Measurements from ENCODE around the gene TMEM37.
"Not testable (repeated sequence)": the region's sequence is repeated elsewhere in the genome, so short reads cannot be mapped to it uniquely, and the experiment has no call there.

Gene TMEM37

GRCh38 chr2:119389615-119390306 lies 41.9 kb upstream of the TMEM37 start:
- no peak for TF ChIP-seq CTCF (IDR thresholded peaks at IDR 0.05)
- Histone ChIP-seq H3K9me3 (no peaks in the 10 kb centered on the region), H3K36me3 (no peaks in the 10 kb centered on the region), H3K4me3 (ENCODE audit: low read depth in 1 of 2, low read length in 1 of 2) (no peak overlapping the region), H3K27me3 (no peaks in the 10 kb centered on the region), H3K4me1 (ENCODE audit: control insufficient read depth in 1 of 2, insufficient read depth in 1 of 2, low read depth in 1 of 2, low read length in 1 of 2) (peaks cover 21 to 25% of the 10 kb centered on the region in 2 experiments), H3K27ac (no peak overlapping the region)

- TF ChIP-seq CTCF (IDR thresholded peaks at IDR 0.05): no peak
- no peak overlapping the region for H3K27ac ChIP-seq
- no peak overlapping the region for H3K4me3 ChIP-seq (ENCODE audit: low read depth in 1 of 2, low read length in 1 of 2)
- H3K9me3 ChIP-seq: no peaks in the 10 kb centered on the region
- H3K27me3 ChIP-seq: peaks cover 3% of the 10 kb centered on the region
- no peaks in the 10 kb centered on the region for H3K36me3 ChIP-seq
- H3K4me1 ChIP-seq (ENCODE audit: control insufficient read depth in 1 of 2, insufficient read depth in 1 of 2, low read depth in 1 of 2, low read length in 1 of 2): no peaks in the 10 kb centered on the region
Measured at GRCh38 chr2:119393971-119394748, 37.5 kb upstream of the TMEM37 start.

DNA sequence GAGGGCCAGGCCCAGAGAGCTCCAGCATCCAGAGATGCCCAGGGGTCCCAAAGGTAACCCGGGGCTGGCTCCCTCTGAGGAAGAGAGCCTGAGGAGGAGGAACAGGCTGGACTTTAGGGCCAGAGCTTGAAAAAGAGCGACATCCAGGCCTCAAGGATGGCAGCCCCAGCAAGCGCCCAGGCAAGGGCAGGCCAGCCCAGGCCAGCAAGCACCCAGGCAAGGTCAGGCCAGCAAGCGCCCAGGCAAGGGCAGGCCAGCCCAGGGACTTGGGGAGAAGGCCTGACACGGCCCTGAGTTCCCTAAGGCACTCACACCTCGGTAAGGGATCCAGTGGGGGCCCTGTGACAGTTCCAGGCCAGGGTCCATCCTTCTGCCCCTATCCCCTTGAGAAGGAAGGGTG lies 34.5 kb upstream of the TMEM37 start:
- peaks cover 3% of the 10 kb centered on the region for H3K27me3 ChIP-seq
- no peaks in the 10 kb centered on the region for H3K36me3 ChIP-seq

DNA sequence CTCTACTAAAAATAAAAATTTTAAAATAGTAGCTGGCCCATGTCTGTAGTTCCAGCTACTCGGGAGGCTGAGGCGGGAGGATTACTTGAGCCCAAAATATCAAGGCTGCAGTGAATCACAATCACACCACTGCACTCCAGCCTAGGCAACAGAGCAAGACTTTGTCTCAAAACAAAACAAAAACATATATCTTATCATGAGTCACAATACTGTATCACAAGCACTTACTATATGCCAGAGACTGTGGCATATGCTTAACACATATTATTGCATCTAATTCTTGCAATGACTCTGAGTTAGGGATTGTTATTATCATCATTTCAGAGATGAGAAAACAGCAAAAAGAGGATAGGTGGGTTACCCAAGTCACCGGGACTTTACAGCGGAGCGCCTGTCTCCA lies 29.5 kb upstream of the TMEM37 start:
- no peaks in the 10 kb centered on the region for H3K9me3 ChIP-seq
- no peak for TF ChIP-seq CTCF (IDR thresholded peaks at IDR 0.05)
- H3K36me3 ChIP-seq: no peaks in the 10 kb centered on the region
- H3K27ac ChIP-seq: no peak overlapping the region
- H3K4me1 ChIP-seq (ENCODE audit: control insufficient read depth in 1 of 2, insufficient read depth in 1 of 2, low read depth in 1 of 2, low read length in 1 of 2): peaks cover 0 to 7% of the 10 kb centered on the region in 2 experiments
- H3K27me3 ChIP-seq: peaks cover 3% of the 10 kb centered on the region
- H3K4me3 ChIP-seq (ENCODE audit: low read depth in 1 of 2, low read length in 1 of 2): no peak overlapping the region

More for the DNA sequence above, 34.5 kb upstream of the TMEM37 start:
- Histone ChIP-seq H3K27ac (no peak overlapping the region), H3K9me3 (no peaks in the 10 kb centered on the region), H3K4me1 (ENCODE audit: control insufficient read depth in 1 of 2, insufficient read depth in 1 of 2, low read depth in 1 of 2, low read length in 1 of 2) (no peaks in the 10 kb centered on the region), H3K4me3 (ENCODE audit: low read depth in 1 of 2, low read length in 1 of 2) (no peak overlapping the region)
- no peak for TF ChIP-seq CTCF (IDR thresholded peaks at IDR 0.05)

DNA sequence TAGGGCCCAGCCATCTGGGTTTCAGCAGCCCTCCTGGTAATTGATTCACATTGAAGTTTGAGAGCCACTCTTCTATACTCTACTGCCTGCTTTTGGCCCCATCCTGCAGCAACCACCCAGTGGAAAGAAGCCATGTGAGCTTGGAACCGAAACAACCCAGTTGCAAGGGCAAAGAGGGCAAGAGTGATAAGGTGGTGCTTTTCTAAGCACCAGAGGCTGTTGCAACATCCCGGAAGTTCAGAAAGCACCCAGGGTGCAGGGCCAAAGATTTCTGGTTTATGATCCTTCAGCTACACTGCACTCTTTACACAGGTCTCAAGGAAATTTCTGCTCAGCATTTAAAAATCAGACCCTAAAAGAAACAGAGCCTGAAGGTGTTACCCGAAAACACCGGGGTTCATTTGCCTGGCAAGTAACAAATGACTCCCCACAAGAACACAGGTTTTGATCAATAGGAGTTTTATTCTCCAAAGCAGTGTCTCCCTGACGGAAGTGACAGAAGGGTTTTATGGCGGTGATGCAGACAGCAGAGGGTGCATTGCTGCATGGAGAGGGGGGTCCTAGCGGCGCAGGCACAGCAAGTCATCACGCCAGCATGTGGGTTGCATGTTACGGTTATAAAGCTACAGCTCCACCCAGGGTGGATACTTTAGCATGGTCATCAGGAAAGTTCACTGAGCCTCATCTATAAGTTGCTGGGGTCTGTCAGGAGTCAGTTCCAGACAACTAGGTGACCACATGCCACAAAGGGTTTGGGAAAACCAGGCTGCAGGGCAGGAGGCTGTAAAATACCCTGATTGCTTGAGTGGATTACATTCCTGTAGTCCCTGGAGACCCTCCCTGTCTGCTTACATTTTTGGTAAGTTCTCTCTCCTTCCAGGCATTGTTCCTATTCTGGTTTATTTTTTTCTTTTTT lies 28.8 kb upstream of the TMEM37 start:
- Histone ChIP-seq H3K4me3 (ENCODE audit: low read depth in 1 of 2, low read length in 1 of 2) (no peak overlapping the region), H3K9me3 (no peaks in the 10 kb centered on the region), H3K36me3 (no peaks in the 10 kb centered on the region), H3K4me1 (ENCODE audit: control insufficient read depth in 1 of 2, insufficient read depth in 1 of 2, low read depth in 1 of 2, low read length in 1 of 2) (peaks cover 0 to 7% of the 10 kb centered on the region in 2 experiments), H3K27me3 (peaks cover 3% of the 10 kb centered on the region), H3K27ac (no peak overlapping the region)
- TF ChIP-seq CTCF (IDR thresholded peaks at IDR 0.05): no peak

DNA sequence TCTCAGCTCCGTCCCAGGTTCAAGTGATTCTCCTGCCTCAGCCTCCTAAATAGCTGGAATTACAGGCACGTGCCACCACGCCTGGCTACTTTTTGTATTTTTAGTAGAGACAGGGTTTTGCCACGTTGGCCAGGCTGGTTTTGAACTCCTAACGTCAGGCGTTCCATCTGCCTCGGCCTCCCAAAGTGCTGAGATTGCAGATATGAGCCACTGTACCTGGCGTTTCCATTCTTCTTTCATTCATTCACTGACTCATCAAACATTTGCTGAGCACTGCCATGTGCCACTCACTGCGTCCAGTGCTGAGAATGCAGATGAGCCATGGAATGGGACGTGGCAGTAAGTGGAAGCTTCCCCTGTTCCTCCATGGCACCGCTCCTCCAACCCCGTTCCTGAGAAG lies 28.0 kb upstream of the TMEM37 start:
- H3K27me3 ChIP-seq; H3K9me3 ChIP-seq; H3K4me1 ChIP-seq (ENCODE audit: control insufficient read depth in 1 of 2, insufficient read depth in 1 of 2, low read depth in 1 of 2, low read length in 1 of 2); H3K27ac ChIP-seq; H3K36me3 ChIP-seq; H3K4me3 ChIP-seq (ENCODE audit: low read depth in 1 of 2, low read length in 1 of 2): not testable (repeated sequence)
